HG02623 (cell line): ENCODE measurements around the gene MRM1.

Experiments used
- ATAC-seq: cut with Tn5 transposase; IDR thresholded peaks from one replicate; pipeline ENCODE4 v1.9.1; 2021; ENCODE audit warnings: moderate library complexity; ENCODE audit not compliant: unreplicated experiment

The MRM1 gene

GRCh38 chr17:36629970-36630502 is 28.7 kb downstream of the MRM1 start:
- no peak for ATAC-seq

DNA sequence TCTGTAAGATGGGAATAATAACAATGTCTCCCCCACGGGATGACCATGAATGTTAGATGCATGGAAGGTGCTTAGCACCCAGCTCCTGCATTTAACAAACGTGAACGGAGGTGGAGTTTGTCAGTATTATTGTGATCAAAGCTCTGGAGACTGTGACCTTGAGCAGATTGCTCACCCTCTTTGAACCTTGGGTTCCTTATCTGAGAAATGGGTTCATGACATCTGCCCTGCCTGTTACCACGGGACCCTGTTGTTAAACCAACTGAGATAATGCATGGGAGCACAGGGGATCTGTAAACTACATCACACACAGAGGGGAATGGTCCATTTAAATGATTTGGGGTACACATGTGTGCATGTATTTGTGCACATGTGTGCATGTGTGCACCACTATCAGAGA is 29.6 kb downstream of the MRM1 start:
- no peak for ATAC-seq

GRCh38 chr17:36632916-36633771 is 31.8 kb downstream of the MRM1 start:
- ATAC-seq = no peak

GRCh38 chr17:36640346-36640745 is 39.0 kb downstream of the MRM1 start:
- ATAC-seq = no peak

GRCh38 chr17:36640836-36641235 is 39.5 kb downstream of the MRM1 start:
- ATAC-seq = no peak

- no peak for ATAC-seq
These were observed 40.0 kb downstream of the MRM1 start for GRCh38 chr17:36641331-36641876.

- ATAC-seq = no peak
These were observed 40.8 kb downstream of the MRM1 start for GRCh38 chr17:36641877-36642845.

GRCh38 chr17:36643086-36643685 is 41.8 kb downstream of the MRM1 start:
- no peak for ATAC-seq

- ATAC-seq = no peak
These were observed 44.0 kb downstream of the MRM1 start for GRCh38 chr17:36645422-36645821.

DNA sequence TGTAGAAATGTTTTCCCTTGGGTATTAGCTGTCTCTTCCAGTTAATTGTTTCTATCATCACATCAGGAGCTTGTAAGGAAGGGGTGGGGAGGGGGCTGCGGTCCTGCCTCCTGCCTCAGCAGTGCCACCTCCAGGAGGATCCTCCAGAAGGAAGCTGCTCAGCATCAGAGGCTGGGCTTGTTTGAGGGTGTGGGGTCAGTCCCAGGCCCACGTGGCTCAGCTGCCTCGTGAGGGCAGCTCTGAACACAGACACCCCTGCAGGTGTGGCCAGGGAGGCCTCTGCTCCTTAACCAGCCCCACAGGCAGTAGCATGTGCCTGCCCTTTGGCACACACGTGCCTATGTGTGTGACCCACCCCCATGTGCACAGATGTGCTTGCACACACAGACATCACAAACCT is 46.3 kb downstream of the MRM1 start:
- no peak for ATAC-seq

GRCh38 chr17:36650096-36650775 is 48.9 kb downstream of the MRM1 start:
- no peak for ATAC-seq

DNA sequence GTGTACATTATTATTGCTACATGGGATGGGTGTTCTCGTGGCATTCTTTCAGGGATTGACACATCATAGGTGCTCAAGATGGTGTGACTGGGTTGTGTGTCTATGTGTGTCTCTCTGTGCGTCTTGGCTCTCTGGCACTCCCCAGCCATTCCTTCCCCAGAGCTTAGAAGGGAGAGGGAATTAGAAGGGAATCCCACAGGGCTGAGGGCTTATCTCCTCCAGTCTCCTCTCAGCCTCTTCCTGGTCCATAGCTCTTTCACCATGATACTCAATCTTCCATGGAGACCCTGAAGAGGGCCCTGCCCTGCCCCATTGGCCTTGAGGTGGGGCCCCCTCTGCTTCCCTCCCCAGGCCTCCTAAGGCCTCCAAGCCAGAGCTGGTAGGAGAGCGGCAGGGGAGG is 52.0 kb downstream of the MRM1 start:
- ATAC-seq = no peak

DNA sequence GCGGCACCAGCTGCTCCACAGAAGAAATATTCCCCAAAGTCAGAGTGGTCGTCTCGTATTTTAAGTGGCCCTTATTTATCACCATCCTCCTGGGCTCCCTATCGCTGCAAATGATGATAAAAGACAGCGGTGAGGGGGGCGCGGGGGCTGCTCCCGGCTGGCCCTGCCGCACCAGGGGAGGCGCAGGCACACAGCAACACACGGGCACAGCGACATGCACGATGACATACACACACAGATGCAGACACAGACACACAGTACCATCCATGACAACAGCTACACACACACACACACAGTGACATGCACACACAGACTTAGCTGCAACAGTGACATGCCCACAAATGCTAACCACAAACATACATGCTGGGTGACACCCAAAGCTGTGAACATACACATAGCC is 52.5 kb downstream of the MRM1 start:
- ATAC-seq = no peak

DNA sequence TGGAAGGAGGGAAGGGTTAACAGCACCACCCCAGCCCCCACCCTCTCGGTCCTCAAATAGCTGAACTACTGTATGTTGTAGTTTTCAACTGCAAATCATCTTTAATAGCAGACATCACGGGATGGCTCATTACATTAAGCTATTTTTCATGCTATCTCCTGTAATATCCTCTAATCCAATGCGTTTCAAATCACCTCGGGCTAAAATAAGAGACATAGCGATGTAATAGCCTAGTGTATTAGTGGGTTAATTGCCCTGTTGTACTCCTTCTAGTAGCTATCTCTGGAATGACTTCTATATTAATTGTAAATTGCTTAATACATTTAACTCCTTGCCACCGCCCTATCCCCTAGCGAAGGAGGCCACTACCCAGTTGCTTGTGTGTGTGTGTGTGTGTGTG is 54.3 kb downstream of the MRM1 start:
- no peak for ATAC-seq

DNA sequence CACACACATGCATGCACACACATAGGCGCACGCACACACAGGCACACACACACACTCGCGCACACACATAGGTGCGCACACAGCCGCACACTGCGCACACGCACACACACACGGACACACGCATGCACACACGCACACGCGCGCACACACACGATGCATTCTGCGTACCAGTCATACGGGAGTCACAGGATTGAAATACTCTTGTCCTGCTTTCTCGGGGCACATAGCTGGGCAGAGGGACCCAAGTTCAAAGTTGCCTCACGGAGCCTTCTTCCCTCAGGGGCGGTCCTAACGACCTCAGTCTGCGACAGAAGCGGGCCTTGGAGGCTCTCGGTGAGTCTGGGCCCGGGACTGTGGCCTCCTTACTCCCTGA is 56.0 kb downstream of the MRM1 start:
- no peak for ATAC-seq

GRCh38 chr17:36657763-36658490 is 56.5 kb downstream of the MRM1 start:
- no peak for ATAC-seq
